ENCODE measurements around the gene MAMDC2.

DNA sequence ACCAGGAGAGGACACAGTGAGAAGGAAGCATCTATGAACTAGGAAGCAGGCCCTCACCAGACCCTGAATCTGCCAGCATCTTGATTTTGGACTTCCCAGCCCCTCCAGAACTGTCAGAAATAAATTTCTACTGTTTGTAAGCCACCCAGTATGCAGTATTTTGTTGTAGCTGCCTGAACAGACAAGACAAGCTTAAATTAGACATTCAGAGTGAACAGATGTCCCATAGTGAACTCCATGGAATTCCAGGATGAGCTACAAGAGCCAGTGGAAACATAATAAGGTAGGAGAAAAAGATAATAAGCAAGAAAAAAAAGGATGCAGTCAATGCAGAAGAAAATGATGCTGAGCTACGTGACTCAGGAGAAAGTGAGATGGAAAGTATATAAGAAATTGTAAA, 47.8 kb upstream of the MAMDC2 start:
- no peak for TF ChIP-seq EZH2 (IDR thresholded peaks at IDR 0.05; ENCODE audit: borderline replicate concordance, low read length)
- TF ChIP-seq, protein P1, sequence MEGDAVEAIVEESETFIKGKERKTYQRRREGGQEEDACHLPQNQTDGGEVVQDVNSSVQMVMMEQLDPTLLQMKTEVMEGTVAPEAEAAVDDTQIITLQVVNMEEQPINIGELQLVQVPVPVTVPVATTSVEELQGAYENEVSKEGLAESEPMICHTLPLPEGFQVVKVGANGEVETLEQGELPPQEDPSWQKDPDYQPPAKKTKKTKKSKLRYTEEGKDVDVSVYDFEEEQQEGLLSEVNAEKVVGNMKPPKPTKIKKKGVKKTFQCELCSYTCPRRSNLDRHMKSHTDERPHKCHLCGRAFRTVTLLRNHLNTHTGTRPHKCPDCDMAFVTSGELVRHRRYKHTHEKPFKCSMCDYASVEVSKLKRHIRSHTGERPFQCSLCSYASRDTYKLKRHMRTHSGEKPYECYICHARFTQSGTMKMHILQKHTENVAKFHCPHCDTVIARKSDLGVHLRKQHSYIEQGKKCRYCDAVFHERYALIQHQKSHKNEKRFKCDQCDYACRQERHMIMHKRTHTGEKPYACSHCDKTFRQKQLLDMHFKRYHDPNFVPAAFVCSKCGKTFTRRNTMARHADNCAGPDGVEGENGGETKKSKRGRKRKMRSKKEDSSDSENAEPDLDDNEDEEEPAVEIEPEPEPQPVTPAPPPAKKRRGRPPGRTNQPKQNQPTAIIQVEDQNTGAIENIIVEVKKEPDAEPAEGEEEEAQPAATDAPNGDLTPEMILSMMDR (conservative IDR thresholded peaks at IDR 0.05 in 1 of 2, IDR thresholded peaks at IDR 0.05 in 1 of 2; ENCODE audit: extremely low read depth in 1 of 2, insufficient read depth in 1 of 2, low read depth in 1 of 2, low read length in 2 of 2), result no peak

Measured in mammary epithelial cell (primary cell).